ENCODE measurements around the gene FAM50B. TPM values are rescaled to one million over a fixed set of nuclear protein-coding genes. Genes with fewer than 3 reads are reported as not detected.

FAM50B gene
- total and polyA plus RNA-seq, 10 of the 15 experiments (the other 5 are each of a cell fraction or from before 2014, with no cell fraction given), result 0.58 to 10.2 (median 5.9) TPM

DNA sequence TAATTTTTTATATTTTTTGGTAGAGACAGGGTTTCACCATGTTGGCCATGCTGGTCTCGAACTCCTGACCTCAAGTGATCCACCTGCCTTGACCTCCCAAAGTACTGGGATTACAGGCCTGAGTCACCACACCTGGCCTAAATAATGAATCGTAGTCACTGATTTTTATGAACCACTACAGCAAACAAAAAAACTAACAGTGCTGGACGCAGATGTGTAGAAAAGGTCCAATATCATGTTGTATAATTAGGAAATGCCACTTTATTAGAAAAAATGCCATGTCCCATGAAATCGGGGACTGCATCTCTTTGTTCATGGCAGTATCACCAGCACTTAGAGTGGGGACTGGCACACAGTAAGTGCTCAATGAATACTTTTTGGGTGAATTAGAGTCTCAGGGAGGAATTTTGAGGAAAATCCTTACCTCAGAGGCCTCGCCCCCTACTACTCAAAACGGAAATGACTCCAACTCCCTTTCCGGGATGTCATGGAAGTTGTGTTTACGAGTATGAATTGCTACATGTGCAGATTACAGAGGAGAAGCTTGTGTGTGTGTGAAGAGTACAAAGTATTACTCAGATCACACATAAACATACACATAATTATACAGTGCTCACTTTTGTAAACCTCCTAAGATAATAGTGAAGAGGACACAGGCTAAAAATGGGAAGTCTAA lies 43.6 kb upstream of the FAM50B start (continued):
- TF ChIP-seq, protein P1, sequence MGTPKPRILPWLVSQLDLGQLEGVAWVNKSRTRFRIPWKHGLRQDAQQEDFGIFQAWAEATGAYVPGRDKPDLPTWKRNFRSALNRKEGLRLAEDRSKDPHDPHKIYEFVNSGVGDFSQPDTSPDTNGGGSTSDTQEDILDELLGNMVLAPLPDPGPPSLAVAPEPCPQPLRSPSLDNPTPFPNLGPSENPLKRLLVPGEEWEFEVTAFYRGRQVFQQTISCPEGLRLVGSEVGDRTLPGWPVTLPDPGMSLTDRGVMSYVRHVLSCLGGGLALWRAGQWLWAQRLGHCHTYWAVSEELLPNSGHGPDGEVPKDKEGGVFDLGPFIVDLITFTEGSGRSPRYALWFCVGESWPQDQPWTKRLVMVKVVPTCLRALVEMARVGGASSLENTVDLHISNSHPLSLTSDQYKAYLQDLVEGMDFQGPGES (IDR thresholded peaks at IDR 0.05), result no peak
- no peak for TF ChIP-seq HDGF (IDR thresholded peaks at IDR 0.05)
- TF ChIP-seq, protein P2, sequence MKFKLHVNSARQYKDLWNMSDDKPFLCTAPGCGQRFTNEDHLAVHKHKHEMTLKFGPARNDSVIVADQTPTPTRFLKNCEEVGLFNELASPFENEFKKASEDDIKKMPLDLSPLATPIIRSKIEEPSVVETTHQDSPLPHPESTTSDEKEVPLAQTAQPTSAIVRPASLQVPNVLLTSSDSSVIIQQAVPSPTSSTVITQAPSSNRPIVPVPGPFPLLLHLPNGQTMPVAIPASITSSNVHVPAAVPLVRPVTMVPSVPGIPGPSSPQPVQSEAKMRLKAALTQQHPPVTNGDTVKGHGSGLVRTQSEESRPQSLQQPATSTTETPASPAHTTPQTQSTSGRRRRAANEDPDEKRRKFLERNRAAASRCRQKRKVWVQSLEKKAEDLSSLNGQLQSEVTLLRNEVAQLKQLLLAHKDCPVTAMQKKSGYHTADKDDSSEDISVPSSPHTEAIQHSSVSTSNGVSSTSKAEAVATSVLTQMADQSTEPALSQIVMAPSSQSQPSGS (IDR thresholded peaks at IDR 0.05; ENCODE audit: low read length), result no peak
- no peak for TF ChIP-seq ZNF207 (IDR thresholded peaks at IDR 0.05; ENCODE audit: borderline replicate concordance)
- TF ChIP-seq POLR2A (IDR thresholded peaks at IDR 0.05; ENCODE audit: low read depth, low read length), result no peak
- no peak for TF ChIP-seq STAT3 (IDR thresholded peaks at IDR 0.05; ENCODE audit: low read depth, low read length)

DNA sequence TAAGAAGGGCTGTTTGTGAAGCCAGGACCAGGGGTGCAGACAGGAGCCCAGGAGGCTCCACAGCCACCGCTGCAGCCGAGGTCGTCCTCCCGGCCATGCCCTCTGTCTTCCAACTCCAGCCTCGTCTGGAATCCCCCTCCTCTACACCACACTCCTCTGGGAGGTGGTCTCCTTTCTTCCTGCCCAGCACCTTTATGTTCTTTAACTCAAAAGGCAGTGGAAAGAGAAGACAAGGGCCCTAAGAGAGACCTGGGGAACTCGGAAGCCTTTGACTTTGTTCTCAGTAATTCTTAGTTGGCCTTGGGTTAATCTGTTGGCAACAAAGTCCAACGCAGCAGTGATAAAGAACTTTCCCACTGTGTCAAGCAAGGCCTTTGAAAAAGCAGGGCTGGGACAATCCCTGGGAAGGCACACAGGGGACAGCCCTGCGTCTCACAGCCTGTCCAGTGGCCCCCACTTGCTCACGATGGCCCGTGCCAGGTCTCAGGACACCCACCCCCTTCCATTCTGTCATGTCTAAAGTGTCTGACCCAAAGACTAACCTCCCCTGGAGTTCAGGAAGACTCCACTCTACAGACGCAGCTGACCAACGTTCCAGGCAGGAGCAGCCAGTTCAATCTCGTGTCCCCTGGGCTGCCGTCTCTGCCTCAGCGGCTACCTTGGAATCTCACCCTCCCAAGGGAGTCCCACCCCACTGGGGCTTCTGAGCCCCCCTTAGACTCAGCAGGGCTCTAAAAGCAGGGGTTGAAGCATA lies 42.8 kb upstream of the FAM50B start:
- Histone ChIP-seq H2AFZ (ENCODE audit: control insufficient read depth, low read depth, low read length) (no peak overlapping the region), H3K4me3 (no peak overlapping the region), H3K36me3 (ENCODE audit: control insufficient read depth in 2 of 2, insufficient read depth in 2 of 2, low read length in 1 of 2) (no peaks in the 10 kb centered on the region), H3K9ac (ENCODE audit: control insufficient read depth, insufficient read depth, low read length) (no peak overlapping the region), H3K27ac (ENCODE audit: control insufficient read depth, insufficient read depth) (no peak overlapping the region), H4K20me1 (ENCODE audit: control insufficient read depth, insufficient read depth) (no peaks in the 10 kb centered on the region), H3K27me3 (replicated peaks in 1 of 2; ENCODE audit: control insufficient read depth in 2 of 2, insufficient read depth in 2 of 2, low read length in 1 of 2) (no peaks in the 10 kb centered on the region), H3K79me2 (ENCODE audit: control insufficient read depth, insufficient read depth, low read length) (no peaks in the 10 kb centered on the region), H3K9me3 (replicated peaks; ENCODE audit: control insufficient read depth, insufficient read depth, low read length) (peaks cover 3% of the 10 kb centered on the region; the same call in 2 of the 3 replicates), H3K4me2 (ENCODE audit: control insufficient read depth, insufficient read depth) (no peak overlapping the region), H3K4me1 (ENCODE audit: control insufficient read depth, insufficient read depth, low read length) (peaks cover 24% of the 10 kb centered on the region)
- DNase-seq (ENCODE audit: low read depth, low spot score) (no peak), FAIRE-seq (no peak), ATAC-seq (no peak)
- RAD21 ChIA-PET (ENCODE audit: unreplicated experiment), result no interaction called here
- in situ Hi-C loops (cut with MboI) (no loop called here), intact Hi-C loops (cut with micrococcal nuclease; ENCODE audit: unreplicated experiment) (no loop called here)
- SMC1A ChIA-PET (ENCODE audit: uncharacterized antibody, unreplicated experiment), result no interaction called here
- WGBS (ENCODE audit: insufficient coverage, insufficient replicate concordance, low lambda C conversion rate, missing lambda C conversion rate), result 93% methylated on average over 15 of the region's 15 CpGs
- no TSS peak for BruUV-seq (replicated peaks)
- POLR2A ChIA-PET, result no interaction called here
- CTCF ChIA-PET, result no interaction called here
- TF ChIP-seq EED (IDR thresholded peaks at IDR 0.05; ENCODE audit: low read depth) (no peak), IRF4 (IDR thresholded peaks at IDR 0.05; ENCODE audit: low read depth, low read length) (no peak), SIN3A (IDR thresholded peaks at IDR 0.05; ENCODE audit: low read depth, low read length) (no peak), ASH2L (IDR thresholded peaks at IDR 0.05; ENCODE audit: borderline replicate concordance, low read depth) (no peak), CHD2 (IDR thresholded peaks at IDR 0.05; ENCODE audit: borderline replicate concordance, low read depth, low read length) (no peak)
- TF ChIP-seq, protein P2 (IDR thresholded peaks at IDR 0.05; ENCODE audit: low read length), result no peak
- TF ChIP-seq, protein P3, sequence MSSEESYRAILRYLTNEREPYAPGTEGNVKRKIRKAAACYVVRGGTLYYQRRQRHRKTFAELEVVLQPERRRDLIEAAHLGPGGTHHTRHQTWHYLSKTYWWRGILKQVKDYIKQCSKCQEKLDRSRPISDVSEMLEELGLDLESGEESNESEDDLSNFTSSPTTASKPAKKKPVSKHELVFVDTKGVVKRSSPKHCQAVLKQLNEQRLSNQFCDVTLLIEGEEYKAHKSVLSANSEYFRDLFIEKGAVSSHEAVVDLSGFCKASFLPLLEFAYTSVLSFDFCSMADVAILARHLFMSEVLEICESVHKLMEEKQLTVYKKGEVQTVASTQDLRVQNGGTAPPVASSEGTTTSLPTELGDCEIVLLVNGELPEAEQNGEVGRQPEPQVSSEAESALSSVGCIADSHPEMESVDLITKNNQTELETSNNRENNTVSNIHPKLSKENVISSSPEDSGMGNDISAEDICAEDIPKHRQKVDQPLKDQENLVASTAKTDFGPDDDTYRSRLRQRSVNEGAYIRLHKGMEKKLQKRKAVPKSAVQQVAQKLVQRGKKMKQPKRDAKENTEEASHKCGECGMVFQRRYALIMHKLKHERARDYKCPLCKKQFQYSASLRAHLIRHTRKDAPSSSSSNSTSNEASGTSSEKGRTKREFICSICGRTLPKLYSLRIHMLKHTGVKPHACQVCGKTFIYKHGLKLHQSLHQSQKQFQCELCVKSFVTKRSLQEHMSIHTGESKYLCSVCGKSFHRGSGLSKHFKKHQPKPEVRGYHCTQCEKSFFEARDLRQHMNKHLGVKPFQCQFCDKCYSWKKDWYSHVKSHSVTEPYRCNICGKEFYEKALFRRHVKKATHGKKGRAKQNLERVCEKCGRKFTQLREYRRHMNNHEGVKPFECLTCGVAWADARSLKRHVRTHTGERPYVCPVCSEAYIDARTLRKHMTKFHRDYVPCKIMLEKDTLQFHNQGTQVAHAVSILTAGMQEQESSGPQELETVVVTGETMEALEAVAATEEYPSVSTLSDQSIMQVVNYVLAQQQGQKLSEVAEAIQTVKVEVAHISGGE (CRISPR knock-in tag; IDR thresholded peaks at IDR 0.05), result no peak

All from GM12878 (cell line).